SJCRH30 (cell line): ENCODE results near the gene SEC22B. TPM values are rescaled to one million over a fixed set of nuclear protein-coding genes. Genes with fewer than 3 reads are reported as not detected.
A peak's percentile ranks its signal among the peaks of the same experiment; 100 is the strongest.
"Not testable (repeated sequence)": the region's sequence is repeated elsewhere in the genome, so short reads cannot be mapped to it uniquely, and the experiment has no call there.

Experiments used
- DNase-seq, 2 experiments: peaks; one replicate each; pipeline ENCODE4 v3.0.0-alpha.2; 2015 to 2020
- H3K27ac ChIP-seq: fragments of 250-450 bp; sonication (Bioruptor Pico); 2 replicates; pipeline ENCODE4 v1.5.1; 2020; ENCODE audit warnings: mild to moderate bottlenecking, moderate library complexity
- H3K27me3 ChIP-seq: fragments of 250-450 bp; sonication (Bioruptor Pico); 2 replicates; pipeline ENCODE4 v1.5.1; 2020; ENCODE audit warnings: mild to moderate bottlenecking, moderate library complexity
- H3K36me3 ChIP-seq: fragments of 250-450 bp; sonication (Bioruptor Pico); 2 replicates; pipeline ENCODE4 v1.5.1; 2020; ENCODE audit warnings: mild to moderate bottlenecking, moderate library complexity
- H3K4me1 ChIP-seq: fragments of 250-450 bp; sonication (Bioruptor Pico); 2 replicates; pipeline ENCODE4 v1.5.1; 2020; ENCODE audit warnings: mild to moderate bottlenecking, moderate library complexity
- H3K4me3 ChIP-seq: fragments of 250-450 bp; sonication (Bioruptor Pico); 2 replicates; pipeline ENCODE4 v1.5.1; 2020; ENCODE audit warnings: mild to moderate bottlenecking, moderate library complexity
- H3K9me3 ChIP-seq: fragments of 250-450 bp; sonication (Bioruptor Pico); replicated peaks from 2 replicates; pipeline ENCODE4 v1.5.1; 2020; ENCODE audit warnings: mild to moderate bottlenecking, moderate library complexity
- total RNA-seq: library from RNA; depleted of rRNA; stranded (reverse); fragments of >200 nt; shearing (Covaris generic); gene quantifications from 2 replicates; pipeline ENCODE4 v1.2.3, GENCODE V29; 2014; rRNA removed

SEC22B gene
- total RNA-seq = 26.5 and 30.7 TPM in 2 replicates

DNA sequence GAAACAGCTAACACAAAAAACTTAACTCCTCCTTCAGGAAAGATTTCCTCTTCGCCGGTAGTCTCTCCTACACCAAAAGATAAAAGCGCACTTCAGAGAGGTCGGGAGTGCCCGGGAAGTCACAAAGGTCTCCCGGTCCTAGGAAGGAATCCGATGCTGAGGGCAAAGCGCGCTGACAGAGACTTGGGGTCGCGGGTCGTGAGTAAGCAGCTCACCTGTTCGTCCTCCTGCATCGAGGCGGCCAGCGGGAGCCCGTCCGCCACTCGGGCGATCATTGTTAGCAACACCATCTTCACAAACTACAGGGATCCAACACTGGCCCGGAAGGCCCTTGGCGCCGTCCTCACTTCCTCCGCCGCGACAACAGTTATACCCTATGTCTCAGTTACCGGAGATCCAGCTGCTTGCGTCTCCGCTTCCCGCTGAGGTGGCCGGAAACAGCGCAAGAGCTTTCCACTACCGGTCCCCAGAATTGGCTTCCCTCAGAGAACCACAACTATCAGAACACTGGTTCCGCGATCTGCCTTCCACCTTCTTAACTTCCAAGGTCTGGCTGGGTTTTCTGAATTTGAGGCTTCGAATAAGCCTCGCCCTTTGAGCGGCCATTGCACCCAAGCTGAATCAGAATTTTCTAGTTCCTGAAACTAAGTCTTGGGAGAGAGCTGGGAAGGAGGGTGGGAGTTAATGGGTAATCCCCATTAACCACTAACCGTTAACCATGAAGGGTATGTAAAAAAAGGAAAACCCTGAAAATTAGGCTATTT is at the start of gene SEC22B:
Gene SEC22B, minus strand, starts transcription at position 429 of the 764 bp plus-strand sequence. Its CDS starts 139 bp downstream, at position 290.
- Histone ChIP-seq H3K27me3 (no peaks in the 10 kb centered on the region), H3K9me3 (no peaks in the 10 kb centered on the region), H3K27ac (peak within 1 kb of the TSS; percentile 78), H3K4me3 (peak within 1 kb of the TSS; percentile 77), H3K4me1 (peaks cover 20% of the 10 kb centered on the region), H3K36me3 (no peaks in the 10 kb centered on the region)
- DNase-seq = peak; percentile 93 to 98

DNA sequence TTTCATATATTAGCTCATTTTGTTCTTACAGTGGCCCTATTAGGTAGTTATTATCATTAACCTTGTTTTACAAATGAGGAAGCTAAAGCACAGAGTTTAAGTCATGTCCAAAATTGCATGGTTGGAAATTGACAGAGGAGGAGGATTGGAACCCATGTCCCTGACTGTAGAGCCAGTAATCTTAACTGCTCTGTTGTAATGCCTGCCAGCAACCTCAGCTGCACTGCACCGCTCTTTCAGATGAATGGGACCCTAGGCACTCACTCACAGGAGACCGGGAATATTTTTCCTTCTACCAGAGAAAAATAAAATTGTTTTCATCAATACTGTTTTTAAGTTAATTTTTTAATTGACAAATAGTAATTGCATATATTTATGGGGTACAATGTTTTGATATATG is 41.6 kb upstream of the SEC22B start:
- not testable (repeated sequence) for H3K4me3 ChIP-seq, H3K9me3 ChIP-seq, H3K27ac ChIP-seq, DNase-seq, H3K27me3 ChIP-seq, H3K4me1 ChIP-seq, H3K36me3 ChIP-seq

DNA sequence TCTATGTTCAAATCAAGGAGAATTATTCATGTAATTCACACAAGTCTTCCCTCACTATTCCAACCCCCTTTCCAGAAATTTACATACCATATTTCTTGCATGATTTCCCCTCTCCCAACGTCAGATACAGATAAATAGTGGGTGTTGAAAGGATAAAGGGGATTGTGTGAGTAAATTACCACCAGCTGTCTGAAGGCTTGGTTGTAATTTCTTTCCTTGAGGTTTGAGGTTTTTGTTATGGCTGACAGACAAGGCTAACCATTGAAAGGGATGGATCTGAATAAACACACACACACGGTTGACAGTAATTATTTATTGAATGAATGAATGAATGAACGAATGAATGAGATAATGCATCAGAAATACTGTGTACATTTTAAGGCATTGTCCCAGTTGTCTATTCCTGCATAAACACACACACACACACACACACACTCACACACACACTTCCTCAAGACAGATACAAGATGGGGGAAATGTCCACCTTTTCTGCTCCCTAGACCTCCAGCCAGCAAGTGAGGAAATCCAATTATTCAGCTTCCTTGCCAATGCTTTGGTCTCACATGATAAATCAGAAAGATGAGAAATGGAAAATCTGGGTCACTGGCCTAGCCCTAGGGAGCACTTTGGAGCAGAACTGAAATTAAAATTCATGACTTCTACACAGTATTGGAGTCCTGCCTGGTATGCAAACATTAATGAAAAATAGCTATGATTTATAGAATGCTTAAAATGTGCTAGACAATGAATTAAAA is 41.0 kb upstream of the SEC22B start:
- H3K27me3 ChIP-seq, H3K27ac ChIP-seq, DNase-seq, H3K36me3 ChIP-seq, H3K4me1 ChIP-seq, H3K4me3 ChIP-seq, H3K9me3 ChIP-seq: not testable (repeated sequence)

DNA sequence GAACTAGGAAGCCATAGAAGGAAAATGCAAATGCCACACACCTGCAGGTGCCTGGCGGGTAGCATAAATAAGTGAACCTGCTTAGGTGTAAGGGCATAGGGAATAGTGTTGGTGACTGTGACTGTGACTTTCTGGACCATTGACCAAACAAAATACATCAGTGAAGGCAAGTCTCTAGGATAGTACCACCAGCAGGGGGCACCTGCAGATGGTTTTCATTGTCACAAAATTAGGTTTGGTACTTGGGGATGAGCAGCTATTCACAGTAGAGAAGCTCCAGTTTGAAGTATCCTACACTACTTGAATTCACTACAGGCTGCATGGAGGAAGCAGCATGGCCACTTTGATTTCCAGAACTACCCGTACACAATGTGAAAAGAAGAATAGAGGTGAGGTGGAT is 37.3 kb upstream of the SEC22B start:
- not testable (repeated sequence) for H3K27ac ChIP-seq, H3K9me3 ChIP-seq, H3K4me1 ChIP-seq, H3K4me3 ChIP-seq, H3K27me3 ChIP-seq, H3K36me3 ChIP-seq, DNase-seq

DNA sequence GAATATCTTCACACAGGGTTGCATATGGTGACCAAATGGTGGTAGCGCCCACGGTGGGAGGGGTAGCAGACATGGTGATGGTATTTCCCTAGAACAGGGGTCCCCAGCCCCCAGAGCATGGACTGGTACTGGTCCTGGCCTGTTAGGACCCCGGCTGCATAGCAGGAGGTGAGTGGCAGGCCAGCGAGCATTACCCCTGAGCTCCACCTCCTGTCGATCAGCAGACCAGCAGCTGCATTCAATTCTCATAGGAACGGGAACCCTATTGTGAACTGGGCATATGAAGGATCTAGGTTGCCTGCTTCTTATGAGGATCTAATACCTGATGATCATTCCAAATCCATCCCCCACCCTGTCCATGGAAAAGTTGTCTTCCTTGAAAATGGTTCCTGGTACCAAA is 34.4 kb upstream of the SEC22B start:
- not testable (repeated sequence) for DNase-seq, H3K27me3 ChIP-seq, H3K4me3 ChIP-seq, H3K36me3 ChIP-seq, H3K9me3 ChIP-seq, H3K4me1 ChIP-seq, H3K27ac ChIP-seq

DNA sequence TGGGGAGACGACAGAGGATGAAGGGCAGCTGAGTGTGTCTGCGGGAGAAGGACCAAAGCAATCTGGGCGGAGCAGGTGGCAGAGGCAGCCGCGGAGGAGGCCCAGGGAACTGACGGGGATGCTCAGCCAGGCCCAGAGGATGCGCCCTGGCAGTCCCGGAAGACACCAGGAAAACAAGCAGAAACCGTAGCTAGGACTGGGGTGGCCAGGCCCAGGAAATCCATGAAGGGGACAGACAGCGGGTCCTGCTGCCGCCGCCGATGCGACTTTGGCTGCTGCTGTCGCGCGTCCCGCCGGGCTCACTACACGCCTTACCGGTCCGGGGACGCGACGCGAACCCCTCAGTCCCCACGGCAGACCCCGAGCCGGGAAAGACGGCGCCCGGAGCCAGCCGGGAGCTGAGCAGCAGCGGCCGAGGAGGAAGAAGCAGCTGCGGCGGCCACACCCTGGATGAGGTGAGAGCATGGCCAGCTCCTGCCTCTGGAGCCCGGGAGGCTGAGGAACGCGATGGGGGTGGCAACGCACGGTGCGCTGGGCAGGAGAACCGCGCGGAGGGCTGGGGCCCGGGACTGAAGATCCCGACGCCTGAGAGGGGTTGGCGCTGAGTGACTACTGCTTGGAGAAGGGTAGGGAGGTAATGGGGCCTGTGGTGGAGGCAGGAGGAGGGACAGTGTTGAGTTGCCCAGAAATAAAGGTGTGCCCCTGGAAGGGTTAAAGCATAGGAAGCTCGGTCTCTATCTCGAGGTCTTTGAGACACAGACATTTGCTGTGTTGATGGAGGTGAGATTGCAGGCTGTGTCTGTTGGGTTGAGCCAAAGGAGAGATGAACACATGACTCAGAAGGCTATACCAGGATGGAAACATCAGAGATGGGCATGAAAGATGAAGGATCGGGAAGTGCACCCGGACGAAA is 20.8 kb upstream of the SEC22B start:
- not testable (repeated sequence) for H3K27ac ChIP-seq, H3K36me3 ChIP-seq, H3K4me1 ChIP-seq, H3K9me3 ChIP-seq, H3K27me3 ChIP-seq
- H3K4me3 ChIP-seq = peak overlapping the region; percentile 50
- peak in 1 of 2 experiments; percentile 12 for DNase-seq

DNA sequence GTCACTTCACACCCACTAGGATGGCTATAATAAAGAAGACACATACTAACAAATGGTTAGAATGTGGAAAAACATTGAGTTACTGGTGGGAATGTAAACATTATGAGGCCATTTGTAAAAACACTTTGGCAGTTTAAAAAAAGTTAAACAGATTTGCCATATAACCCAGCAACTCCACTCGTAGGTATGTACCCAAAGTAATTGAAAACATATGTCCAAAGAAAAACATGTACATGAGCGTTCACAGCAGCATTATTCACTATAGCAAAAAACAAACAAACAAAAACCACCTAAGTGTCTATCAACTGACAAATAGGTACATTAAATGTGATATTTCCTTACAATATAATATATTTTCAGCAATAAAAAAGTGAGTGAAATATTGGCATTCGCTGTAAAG is 12.3 kb upstream of the SEC22B start:
- H3K4me3 ChIP-seq, DNase-seq, H3K27ac ChIP-seq, H3K27me3 ChIP-seq, H3K36me3 ChIP-seq, H3K9me3 ChIP-seq, H3K4me1 ChIP-seq: not testable (repeated sequence)

DNA sequence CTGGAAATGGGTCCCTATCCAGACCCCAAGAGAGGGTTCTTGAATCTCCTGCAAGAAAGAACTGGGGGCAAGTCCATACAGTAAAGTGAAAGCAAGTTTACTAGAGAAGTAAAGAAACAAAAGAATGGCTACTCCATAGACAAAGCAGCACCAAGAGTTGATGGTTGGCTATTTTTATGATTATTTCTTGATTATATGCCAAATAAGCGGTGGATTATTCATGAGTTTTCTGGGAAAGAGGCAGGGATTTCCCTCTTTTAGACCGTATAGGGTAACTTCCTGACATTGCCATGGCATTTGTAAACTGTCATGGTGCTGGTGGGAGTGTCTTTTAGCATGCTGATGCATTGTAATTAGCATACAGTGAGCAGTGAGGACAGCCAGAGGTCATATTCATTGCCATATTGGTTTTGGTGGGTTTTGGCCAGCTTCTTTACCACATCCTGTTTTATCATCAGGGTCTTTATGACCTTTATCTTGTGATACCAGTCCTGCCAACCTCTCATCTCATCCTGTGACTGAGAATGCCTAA is 5.9 kb upstream of the SEC22B start:
- not testable (repeated sequence) for H3K4me3 ChIP-seq, H3K27ac ChIP-seq, H3K9me3 ChIP-seq, H3K27me3 ChIP-seq, DNase-seq, H3K36me3 ChIP-seq
- H3K4me1 ChIP-seq = peaks cover 17% of the 10 kb centered on the region

DNA sequence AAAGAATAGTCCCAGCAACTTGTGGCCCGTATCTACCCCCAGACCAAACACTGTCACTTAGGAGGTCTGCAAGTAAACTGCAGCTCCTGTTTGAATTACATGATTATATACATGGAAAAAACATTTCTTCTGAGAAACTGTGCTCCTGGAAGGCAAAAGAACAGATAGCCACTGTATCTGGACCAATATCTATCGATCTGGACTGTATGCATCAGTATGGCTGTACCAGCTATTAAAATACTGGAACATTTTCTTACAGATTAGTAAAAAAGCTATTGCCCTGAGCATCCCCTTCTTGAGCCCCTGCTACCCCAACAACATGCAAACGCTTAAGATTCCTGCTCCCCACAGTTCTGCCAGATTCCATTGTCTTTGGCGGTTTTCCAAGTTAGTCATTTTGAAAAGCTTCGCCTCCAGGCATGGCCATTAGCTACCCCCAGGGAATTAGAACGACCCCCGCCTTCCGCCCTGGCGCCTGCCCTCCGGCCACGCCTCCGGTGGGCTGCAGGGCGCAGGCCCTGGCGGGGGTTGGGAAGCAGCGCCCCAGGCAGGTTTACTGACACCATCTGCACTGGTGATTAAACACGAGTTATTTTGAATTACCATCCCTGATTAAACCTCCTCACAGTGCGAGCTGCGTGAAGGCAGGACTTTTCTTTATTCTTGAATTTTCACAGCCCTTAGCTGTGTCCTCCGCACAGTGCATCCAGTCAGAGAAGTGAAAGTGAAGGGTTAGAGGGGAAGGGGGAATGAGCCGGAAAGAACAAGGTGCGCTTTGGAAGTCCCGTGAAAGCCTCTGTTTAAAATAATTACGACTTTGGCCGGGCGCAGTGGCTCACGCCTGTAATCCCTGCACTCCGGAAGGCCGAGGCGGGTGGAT is 3.7 kb upstream of the SEC22B start:
- H3K27ac ChIP-seq = peak overlapping the region; percentile 52
- peak; percentile 78 to 87 for DNase-seq
- peaks cover 20% of the 10 kb centered on the region for H3K4me1 ChIP-seq

DNA sequence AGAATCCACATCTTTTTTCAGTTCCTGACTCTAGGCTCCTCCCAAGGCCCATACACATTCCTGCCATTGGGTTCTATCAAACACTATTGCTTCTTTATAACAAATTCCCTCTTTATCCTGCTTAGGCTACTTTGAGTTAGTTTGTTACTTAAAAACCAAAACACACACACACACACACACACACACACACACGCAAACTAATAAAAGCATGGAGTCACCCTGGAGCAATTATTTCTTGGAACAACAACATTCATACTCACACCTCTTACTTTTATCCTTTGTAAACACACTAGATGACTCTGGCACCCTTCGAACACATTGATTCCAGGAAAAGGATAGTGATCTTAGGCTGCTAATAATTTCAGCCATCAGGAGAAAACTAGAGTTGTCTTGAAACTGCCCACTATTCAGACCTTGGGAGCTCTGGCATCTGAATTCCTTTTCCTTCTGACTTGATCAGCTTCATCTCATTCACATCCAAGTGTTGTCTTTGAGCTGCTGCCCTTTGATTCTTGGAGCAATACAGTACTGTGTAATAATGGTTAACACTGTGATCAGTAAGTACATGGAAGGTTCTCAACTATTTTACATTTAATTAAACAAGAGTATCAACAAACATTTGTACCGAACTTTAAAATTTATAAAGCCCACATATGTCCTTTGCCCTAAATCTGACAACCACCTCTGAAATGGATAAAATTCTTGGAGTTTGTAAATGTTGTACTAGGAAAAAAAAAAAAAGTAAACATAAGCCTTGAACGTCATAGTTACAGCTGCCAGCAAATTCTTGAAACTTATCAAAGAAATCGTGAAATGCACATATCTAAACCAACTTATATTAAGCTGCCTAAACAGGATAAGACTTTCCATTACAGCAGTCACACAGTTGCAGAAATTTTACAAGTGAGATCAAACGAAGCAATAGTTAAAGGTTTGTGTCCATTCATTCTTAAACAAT is 2.8 kb upstream of the SEC22B start:
- Histone ChIP-seq H3K4me1 (peaks cover 20% of the 10 kb centered on the region), H3K4me3 (peak overlapping the region; percentile 39), H3K9me3 (no peaks in the 10 kb centered on the region), H3K36me3 (no peaks in the 10 kb centered on the region), H3K27ac (peak overlapping the region; percentile 52), H3K27me3 (no peaks in the 10 kb centered on the region)
- DNase-seq = peak in 1 of 2 experiments; percentile 16

More for the DNA sequence above, 3.7 kb upstream of the SEC22B start:
- H3K36me3 ChIP-seq, H3K9me3 ChIP-seq, H3K27me3 ChIP-seq: not testable (repeated sequence)
- H3K4me3 ChIP-seq = peak overlapping the region; percentile 44

DNA sequence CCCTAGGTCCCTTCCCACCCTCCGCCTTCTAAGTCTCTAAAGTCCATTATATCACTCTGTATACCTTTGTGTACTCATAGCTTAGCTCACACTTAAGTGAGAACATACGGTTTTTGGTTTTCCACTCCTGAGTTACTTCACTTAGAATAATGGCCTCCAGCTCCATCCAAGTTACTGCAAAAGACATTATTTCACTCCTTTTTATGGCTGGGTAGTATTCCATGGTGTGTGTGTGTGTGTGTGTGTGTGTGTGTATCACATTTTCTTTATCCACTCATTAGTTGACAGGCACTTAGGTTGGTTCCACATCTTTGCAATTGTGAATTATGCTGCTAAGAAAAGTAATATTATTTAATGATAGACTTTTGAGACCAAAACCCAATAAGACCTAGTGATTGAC is 1.7 kb upstream of the SEC22B start:
- not testable (repeated sequence) for H3K36me3 ChIP-seq, DNase-seq, H3K9me3 ChIP-seq, H3K27ac ChIP-seq, H3K27me3 ChIP-seq, H3K4me3 ChIP-seq
- peaks cover 20% of the 10 kb centered on the region for H3K4me1 ChIP-seq

DNA sequence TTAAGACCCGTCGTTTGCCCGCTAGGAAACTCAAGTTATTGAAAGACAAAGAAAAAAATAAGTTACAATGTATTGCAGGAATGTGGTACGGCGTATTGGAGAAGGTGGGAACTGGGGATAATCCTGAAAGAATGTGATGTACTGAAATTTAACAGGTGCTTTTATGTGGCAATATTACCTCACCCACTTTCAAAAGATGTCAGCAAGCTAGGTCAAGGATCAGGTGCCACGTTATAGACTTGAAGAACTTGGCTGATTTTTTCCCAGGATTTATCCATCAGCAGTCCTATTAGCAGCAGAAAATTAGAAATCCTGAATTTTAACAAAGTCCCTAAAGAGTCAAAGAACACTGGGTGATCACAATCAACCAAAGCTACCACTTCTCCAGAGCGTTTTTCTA is 632 bp downstream of the SEC22B start:
- H3K9me3 ChIP-seq, H3K36me3 ChIP-seq, H3K27me3 ChIP-seq, DNase-seq: not testable (repeated sequence)
- H3K4me3 ChIP-seq = peak overlapping the region; percentile 77
- peaks cover 20% of the 10 kb centered on the region for H3K4me1 ChIP-seq
- H3K27ac ChIP-seq = peak overlapping the region; percentile 78

DNA sequence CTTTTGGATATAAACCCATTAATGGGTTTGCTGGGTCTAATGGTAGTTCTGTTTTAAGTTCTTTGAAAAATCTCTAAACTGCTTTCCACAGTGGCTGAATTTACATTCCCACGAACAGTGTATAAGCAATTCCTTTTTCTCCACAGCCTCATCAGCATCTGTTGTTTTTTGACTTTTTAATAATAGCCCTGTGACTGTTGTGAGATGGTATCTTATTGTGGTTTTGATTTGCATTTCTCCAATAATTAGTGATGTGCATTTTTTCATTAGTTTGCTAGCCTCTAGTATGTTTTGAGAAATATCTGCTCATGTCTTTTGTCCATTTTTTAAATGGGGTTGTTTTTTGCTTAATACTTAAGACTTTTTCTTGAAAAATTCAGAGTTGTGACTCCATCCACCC is 11.6 kb downstream of the SEC22B start:
- not testable (repeated sequence) for H3K27ac ChIP-seq, H3K4me3 ChIP-seq, H3K4me1 ChIP-seq, H3K36me3 ChIP-seq, H3K27me3 ChIP-seq, H3K9me3 ChIP-seq, DNase-seq
